HG03139 (cell line): ENCODE results near the gene TTC34.

Experiments
- ATAC-seq: cut with Tn5 transposase; IDR thresholded peaks from one replicate; pipeline ENCODE4 v1.9.1; 2021; ENCODE audit not compliant: unreplicated experiment

Gene TTC34

DNA sequence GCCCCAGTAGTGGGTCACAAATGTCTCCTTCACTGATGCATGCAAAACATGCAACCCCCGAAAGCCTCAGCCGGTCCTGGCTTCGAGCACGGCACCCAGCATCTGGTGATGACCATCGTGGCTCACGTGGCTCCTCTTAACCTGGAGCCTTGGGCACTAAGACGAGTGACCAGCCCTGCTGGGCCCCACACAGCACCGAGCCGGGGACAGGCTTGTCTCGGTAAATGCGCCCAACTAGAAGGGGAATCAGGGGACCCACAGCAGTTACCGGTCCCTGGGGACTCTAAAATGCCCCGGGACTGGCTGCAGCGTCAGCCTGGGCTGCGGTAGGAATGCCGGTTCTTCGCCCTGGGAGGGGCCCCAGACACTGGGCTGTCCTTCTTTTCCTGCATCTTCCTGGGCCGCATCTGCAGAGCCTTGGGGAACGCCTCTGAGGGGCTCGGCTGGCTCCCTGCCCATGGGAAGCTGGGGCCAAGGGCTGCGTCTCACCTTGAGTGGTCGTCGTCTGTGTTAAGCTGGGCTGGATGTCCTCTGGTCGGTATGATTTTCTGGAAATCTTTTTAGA is 13.1 kb upstream of the TTC34 start:
- no peak for ATAC-seq

- no peak for ATAC-seq
These were observed 11.6 kb upstream of the TTC34 start for GRCh38 chr1:2812939-2813653.

DNA sequence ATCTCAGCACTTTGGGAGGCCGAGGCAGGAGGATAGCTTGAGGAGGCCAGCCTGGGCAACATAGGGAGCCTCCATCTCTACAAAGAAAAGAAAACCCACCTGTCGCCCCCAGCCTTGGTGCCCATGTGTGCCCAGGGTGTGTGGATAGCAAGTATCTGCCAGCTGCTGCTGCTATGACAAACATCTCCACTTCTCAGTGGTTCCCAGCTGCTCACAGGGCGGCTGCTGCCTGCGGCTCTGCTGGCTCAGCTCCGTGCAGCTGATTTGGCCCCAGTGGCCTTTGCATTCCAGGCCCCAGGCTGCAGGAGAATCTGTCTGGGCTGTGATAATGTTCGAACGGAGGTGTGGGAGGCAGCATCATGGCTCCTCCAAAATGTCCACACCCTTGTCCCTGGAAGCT is 10.6 kb upstream of the TTC34 start:
- no peak for ATAC-seq

DNA sequence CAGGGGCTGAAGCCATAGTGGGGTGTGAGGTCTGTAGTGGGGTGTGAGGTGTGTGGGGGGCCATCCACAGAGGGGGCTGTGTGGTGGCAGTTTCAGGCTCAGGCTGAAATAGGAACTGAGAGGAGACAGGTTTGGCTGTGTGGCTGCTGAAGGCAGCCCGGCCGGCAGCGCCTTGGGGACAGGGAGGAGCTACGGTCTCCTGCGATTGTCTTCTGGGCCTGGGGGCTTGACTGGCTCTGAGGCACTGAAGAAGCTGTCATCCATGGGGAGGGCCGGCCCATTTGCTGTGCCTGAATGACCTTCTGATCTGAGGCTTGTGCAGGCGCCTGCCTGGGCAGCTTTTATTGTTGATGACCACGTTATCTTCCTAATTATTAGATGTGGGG is 10.0 kb upstream of the TTC34 start:
- no peak for ATAC-seq

DNA sequence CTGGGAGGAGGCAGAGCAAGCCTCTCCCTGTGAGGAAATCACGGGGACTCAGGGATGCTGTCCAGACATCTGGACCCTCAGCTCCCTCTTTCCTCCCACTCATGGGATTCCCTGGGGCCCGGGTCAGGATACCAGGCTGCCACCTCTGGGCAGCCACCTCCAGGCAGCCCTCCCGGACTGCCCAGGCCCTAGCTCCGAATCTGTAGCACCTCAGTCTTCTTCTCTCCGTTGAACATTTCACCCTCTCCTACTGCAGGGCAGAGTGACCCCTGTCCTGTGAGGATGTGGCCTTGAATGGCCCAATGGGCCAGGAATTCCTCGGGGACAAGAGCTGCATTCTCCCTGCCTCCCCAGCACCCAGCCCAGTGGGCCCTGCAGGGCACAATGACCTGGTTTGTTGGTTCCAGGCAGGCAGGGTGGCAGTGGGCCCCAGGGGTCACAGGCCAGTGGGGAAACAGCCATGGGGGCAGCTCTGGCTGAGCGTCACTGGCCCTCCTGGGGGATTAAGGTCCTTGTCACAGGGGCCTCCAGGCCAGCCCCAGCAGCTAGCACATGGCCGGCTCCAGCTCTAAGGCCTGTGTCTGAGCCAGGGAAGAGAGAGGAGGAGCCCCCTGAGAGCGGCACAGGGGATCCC is 9.5 kb upstream of the TTC34 start:
- no peak for ATAC-seq

- no peak for ATAC-seq
These were observed 8.8 kb upstream of the TTC34 start for GRCh38 chr1:2810281-2810680.

DNA sequence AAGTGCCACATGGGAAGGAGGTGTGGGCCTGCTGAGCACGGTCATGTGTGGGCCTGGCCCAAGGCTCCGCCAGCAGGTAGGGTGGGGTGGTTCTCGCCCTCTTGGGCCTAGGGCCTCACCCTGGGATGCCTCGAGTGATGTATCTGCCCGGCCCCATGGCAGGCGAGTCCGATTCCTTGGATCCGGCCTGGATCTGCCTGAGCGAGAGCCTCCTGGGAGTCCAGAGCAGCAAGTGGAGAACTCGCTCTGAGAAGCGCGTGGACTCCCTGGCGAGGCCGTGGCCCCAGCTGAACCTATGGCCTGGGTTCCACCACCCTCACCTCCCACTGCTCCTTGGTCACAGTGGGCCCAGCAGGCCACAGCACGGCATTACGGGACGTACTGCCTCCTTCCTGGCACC is 8.2 kb upstream of the TTC34 start:
- ATAC-seq: no peak

- ATAC-seq: no peak
These were observed 7.5 kb upstream of the TTC34 start for GRCh38 chr1:2808831-2809605.

- no peak for ATAC-seq
These were observed 6.9 kb upstream of the TTC34 start for GRCh38 chr1:2808386-2808705.

DNA sequence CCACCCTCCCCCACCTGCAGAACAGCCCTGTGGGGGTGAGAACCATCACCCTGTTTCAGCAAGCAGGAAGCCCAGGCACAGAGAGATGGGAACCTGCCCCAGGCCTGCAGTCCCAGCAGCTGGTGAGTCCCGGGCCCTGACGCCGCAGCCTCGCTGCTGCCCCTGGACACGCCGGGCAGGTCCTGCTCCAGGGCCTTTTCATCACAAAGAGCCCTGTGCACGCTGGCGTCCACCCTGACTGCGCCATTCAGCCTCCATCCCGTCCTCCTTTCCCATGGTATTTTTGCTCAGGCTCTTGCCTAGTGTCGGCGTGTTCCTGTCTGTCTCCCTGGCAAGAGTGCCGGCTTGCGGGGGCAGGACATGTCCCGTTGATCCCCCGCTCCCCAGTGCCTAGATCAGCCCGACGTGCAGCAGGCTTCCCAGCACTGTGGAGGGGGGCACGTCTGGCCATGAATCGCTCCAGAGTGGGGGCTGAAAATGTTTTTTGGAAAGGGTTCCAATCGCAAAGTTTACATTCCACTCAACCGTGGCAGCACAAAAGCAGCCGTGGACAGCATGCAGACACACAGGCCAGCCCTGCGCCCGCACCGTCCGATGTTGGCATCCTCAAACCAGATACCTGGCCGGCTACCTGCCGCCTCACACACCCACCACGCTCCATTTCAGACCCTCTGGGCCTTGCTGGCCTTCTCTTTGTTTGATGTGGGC is 6.3 kb upstream of the TTC34 start:
- ATAC-seq: no peak

DNA sequence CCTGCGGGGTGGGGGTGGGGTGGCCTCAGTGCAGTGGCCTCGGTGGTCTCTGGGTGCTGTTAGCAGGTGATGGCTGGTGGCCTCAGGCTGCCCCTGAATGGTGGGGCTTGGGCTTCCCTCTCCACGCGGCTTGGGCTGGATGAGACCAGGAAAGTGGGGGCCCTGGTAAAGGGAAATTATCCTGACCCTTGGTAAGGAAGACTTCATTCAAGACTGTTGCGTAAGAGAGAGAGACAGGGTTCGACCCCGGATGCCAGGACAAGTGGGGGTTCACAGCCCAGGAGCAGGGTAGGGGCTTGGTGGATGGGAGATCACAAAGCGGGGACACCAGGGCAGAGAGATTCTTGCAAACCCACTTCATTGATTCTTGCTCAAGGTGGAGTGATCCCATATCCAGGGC is 5.5 kb upstream of the TTC34 start:
- no peak for ATAC-seq

- no peak for ATAC-seq
These were observed 5.1 kb upstream of the TTC34 start for GRCh38 chr1:2806591-2806990.

GRCh38 chr1:2805801-2806430 is 4.4 kb upstream of the TTC34 start:
- no peak for ATAC-seq

DNA sequence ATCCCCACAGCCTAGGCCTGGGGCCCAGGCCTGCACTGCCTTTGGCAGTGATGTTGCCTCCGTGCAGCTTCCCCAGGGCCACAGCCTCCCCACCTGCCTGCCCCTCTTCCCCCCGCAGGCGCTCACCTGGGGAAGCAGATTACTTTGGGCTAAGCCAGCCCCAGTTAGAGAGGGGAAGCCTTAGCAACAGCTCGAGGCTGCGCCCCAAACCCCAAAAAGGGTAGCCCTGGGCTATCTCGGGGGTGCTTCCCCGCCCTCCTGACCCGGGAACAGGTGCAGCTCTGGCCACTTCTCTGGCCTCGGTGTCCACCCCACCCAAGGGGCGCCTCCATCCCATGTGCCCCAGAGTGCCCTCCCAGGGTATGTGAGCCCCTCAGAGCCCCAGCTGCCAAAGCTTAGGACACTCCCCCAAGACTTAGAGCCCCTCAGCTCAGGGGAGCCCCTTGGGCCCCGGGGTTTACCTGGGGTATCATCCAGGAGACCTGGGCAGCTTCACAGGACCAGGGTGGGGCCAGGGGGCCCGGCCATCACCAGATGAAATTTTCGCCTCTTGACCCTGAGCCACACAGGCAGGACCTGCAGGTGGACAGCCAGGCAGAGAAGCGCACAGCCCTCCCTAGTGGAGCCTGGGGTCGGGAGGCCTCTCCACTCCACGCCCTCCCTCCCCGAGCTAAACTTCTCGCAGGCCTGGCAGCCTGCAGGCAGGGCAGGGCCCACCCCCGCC is 3.3 kb upstream of the TTC34 start:
- ATAC-seq: no peak

DNA sequence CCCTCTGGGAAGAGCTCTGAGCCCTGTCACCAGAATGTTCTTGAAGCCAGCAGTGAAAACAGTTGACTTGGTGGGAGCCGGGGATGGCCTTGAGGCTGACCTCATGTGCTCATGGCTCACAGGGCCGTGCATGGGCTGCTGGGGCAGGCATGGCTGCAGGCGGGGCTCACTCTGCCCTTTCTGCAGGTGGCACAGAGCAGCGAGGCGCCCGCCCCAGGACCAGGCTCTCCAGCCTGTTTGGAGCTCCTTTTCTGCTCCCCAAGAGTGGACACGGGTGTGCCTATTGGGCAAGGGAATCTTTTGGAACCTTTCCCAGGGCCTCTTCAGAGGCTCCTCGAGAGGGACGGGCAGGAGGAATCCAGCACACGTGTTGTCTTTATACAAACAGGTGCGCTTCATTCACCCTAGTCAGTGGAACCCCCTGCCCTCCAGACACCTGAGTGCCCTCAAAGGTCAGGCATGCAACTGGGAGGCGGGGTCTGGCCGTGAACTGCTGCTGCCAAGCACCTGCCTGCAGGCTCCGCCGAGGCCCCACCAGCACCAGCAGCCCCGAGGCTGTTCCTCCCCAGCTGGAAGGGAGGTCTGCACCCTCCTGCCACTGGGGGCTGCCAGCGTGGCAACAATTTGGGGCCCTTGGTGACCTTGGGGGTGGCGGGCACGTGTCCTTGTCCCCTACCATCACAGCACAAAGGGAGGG is 2.6 kb upstream of the TTC34 start:
- ATAC-seq: no peak

DNA sequence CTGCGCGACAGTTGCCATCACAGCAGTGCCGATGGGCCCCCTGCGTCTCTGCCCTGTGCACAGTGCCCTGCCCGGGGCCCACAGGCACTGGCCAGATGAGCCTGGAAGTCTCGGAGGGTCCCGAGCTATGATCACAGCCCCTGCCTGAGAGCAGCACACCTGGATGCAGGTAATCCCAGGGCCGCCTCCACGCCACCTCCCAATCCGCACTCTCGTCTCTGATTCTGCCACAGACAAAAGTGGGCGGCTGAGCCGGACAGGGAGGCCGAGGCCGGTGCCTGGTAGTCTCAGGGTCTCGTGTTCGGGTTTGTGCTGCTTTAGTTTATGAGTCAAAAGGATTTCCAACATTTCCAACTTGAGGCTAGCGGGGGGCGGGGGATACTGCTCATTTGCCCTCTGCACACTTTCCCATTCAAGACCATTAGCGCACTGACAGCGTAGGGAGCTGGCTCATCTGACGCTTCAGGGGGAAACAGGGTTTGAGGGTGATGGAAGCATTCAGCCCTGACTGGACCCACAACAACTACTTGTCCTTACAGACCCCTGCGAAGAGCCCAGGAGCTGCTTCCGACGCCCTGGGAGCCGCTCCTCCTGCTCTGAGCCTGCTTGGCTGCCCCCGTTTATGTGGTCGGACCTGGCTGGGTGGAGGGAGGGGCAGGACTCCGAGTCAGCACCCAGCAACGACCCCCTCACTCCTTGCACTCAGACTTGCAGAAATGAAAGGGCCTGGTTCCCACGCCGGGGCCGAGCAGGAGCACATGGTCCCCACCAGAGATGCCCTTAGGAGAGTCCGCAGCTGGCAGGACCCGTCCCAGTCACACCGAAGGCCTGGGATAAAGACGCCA is 1.8 kb upstream of the TTC34 start:
- ATAC-seq: no peak

GRCh38 chr1:2802421-2802961 is 998 bp upstream of the TTC34 start:
- no peak for ATAC-seq

DNA sequence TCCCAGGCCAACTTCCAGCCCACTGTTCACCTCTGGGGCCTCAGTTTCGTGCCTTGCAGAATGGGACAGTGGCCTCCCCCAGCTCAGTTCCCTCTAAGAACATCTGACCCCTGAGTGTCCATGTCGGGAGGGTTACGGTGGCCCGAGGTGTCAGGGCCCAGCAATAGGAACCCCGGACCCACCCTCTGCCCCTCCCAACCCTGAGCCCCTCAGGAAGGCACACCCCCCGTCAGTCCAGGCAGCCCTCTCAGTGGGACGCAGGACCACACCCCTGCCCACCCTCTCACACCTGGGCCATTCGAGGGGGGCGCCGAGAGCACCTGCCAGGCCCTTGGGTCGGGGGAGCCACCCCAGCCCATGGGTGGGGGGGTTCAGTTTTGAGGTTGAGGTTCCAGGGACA is 447 bp downstream of the TTC34 start:
- no peak for ATAC-seq

DNA sequence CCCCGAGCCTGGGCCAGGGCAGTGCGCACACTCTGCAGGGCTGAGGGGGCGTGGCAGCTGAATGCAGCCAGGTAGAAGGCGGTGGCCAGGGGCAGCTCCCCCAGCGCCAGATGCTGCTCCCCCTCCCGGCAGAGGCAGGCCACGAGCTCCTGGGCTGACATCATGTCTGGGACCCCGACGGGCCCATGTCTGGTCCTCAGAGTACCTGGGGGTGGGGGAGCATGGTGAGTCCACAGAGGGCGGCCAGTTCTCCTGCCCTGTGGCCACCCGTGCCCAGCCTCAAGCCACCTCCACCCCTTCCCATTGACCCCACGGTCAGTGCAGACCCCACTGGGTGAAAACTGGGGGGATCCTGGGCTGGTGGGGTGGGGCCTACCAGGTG is 838 bp downstream of the TTC34 start:
- ATAC-seq: no peak
